Upper lobe of right lung (tissue), 1 donor: ENCODE results near the gene SOAT1. TPM values are rescaled to one million over a fixed set of nuclear protein-coding genes. Genes with fewer than 3 reads are reported as not detected.
A peak's percentile ranks its signal among the peaks of the same experiment; 100 is the strongest.

Experiments
- ATAC-seq: fragments of 200-7000 bp; cut with Tn5 transposase; one replicate; pipeline ENCODE4 v1.9.1; 2020; ENCODE audit warnings: mild to moderate bottlenecking, moderate library complexity
- DNase-seq: peaks from one replicate; pipeline ENCODE4 v3.0.0-alpha.2; 2020
- H3K27ac ChIP-seq: fragments of 200-600 bp; one replicate; pipeline ENCODE4 v1.8.0; 2022
- H3K27me3 ChIP-seq: fragments of 200-600 bp; one replicate; pipeline ENCODE4 v1.8.0; 2022; ENCODE audit warnings: mild to moderate bottlenecking
- H3K36me3 ChIP-seq: fragments of 200-600 bp; one replicate; pipeline ENCODE4 v1.8.0; 2022
- H3K4me1 ChIP-seq: fragments of 200-600 bp; one replicate; pipeline ENCODE4 v1.8.0; 2022
- H3K4me3 ChIP-seq: fragments of 200-600 bp; one replicate; pipeline ENCODE4 v1.8.0; 2022; ENCODE audit warnings: mild to moderate bottlenecking
- H3K9me3 ChIP-seq: fragments of 200-600 bp; one replicate; pipeline ENCODE4 v1.8.0; 2022
- intact Hi-C: fragments of 100-400 bp; cut with DNase I; formaldehyde crosslinking; loops from one replicate; pipeline ENCODE4 v1.11.0; 2022
- total RNA-seq: library from RNA; stranded (reverse); fragmentation: NEBNext Ultra II Directional; extraction: Animal tissue kit (Norgen Biotek cat#: 25700); gene quantifications from one replicate; pipeline ENCODE4 v1.2.1, GENCODE V29; 2021
- TF ChIP-seq, protein P1 (sequence below): fragments of 200-600 bp; IDR thresholded peaks from one replicate; pipeline ENCODE4 v1.8.0; 2022; ENCODE audit warnings: antibody characterized with exemption
- donor health status: DM: no; HTN: yes; CAD: no; lungs with severe emphysema.

The SOAT1 gene
- total RNA-seq, 1 donor from 2014 or later, result 116 TPM

DNA sequence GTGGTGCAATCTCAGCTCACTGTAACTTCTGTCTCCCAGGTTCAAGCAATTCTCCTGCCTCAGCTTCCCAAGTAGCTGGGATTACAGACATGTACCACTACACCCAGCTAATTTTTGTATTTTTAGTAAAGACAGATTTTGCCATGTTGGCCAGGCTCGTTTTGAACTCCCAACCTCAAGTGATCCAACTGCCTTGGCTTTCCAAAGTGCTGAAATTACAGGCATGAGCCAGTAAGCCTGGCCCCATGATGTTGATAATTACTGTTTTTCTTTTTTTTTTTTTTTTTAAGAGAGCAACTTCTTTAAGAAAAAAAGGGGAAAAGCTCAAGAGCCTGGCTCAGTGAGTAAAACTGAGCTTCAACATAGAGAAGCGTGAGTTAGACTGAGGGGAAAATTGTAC is 9.6 kb upstream of the SOAT1 start:
- Histone ChIP-seq H3K4me1 (no peaks in the 10 kb centered on the region), H3K4me3 (no peak overlapping the region), H3K27me3 (no peaks in the 10 kb centered on the region), H3K9me3 (no peaks in the 10 kb centered on the region), H3K36me3 (no peaks in the 10 kb centered on the region), H3K27ac (no peak overlapping the region)
- intact Hi-C loops, result no loop called here
- DNase-seq (no peak), ATAC-seq (no peak)
- TF ChIP-seq, protein P1, sequence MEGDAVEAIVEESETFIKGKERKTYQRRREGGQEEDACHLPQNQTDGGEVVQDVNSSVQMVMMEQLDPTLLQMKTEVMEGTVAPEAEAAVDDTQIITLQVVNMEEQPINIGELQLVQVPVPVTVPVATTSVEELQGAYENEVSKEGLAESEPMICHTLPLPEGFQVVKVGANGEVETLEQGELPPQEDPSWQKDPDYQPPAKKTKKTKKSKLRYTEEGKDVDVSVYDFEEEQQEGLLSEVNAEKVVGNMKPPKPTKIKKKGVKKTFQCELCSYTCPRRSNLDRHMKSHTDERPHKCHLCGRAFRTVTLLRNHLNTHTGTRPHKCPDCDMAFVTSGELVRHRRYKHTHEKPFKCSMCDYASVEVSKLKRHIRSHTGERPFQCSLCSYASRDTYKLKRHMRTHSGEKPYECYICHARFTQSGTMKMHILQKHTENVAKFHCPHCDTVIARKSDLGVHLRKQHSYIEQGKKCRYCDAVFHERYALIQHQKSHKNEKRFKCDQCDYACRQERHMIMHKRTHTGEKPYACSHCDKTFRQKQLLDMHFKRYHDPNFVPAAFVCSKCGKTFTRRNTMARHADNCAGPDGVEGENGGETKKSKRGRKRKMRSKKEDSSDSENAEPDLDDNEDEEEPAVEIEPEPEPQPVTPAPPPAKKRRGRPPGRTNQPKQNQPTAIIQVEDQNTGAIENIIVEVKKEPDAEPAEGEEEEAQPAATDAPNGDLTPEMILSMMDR, result no peak

DNA sequence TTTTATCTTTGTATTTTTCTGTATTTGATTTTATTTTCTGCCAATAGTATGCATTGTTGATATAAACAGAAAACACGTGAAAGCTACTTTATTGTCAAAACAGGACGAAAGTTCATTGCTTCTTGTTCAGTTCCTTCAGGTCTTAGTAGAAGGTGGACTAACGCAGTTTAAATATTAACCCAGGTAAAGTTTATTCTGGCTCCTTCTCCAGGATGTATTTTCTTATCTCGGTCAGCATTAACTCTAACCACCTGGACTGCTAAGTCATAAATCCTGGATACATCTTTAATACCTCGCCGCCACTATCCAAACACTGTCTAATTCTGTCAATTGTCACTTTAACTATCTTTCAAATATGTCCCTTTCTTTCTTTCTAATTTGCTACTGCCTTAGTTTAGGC is 5.7 kb upstream of the SOAT1 start:
- no peaks in the 10 kb centered on the region for H3K36me3 ChIP-seq
- no peaks in the 10 kb centered on the region for H3K9me3 ChIP-seq
- no peaks in the 10 kb centered on the region for H3K27me3 ChIP-seq
- peak; percentile 62 for ATAC-seq
- DNase-seq, result no peak
- intact Hi-C loops, result no loop called here
- TF ChIP-seq, protein P1, result no peak
- H3K27ac ChIP-seq, result peak overlapping the region; percentile 5
- no peak overlapping the region for H3K4me3 ChIP-seq
- H3K4me1 ChIP-seq, result peaks cover 5% of the 10 kb centered on the region

DNA sequence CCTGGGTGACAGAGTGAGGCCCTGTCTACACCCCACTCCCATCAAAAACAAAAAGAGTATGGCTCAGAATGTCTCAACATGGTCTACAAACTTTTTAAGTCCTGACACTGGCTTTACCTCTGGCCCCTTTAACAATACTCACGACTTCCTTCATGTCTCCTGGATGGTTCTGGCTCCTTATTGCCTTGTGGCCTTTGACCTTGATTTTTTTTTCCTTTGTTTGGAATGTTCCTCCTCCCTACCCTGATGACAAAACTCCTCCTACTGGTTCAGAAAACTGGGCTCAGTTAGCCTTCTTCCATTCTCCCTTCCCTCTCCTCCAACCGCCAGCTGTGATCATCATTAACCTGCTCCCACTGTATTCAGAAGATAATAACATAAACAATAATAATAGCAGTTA is 4.6 kb upstream of the SOAT1 start:
- TF ChIP-seq, protein P1, result no peak
- Histone ChIP-seq H3K4me1 (peaks cover 8% of the 10 kb centered on the region), H3K4me3 (no peak overlapping the region), H3K9me3 (no peaks in the 10 kb centered on the region), H3K27me3 (no peaks in the 10 kb centered on the region), H3K27ac (no peak overlapping the region), H3K36me3 (no peaks in the 10 kb centered on the region)
- intact Hi-C loops, result no loop called here
- DNase-seq (no peak), ATAC-seq (no peak)

DNA sequence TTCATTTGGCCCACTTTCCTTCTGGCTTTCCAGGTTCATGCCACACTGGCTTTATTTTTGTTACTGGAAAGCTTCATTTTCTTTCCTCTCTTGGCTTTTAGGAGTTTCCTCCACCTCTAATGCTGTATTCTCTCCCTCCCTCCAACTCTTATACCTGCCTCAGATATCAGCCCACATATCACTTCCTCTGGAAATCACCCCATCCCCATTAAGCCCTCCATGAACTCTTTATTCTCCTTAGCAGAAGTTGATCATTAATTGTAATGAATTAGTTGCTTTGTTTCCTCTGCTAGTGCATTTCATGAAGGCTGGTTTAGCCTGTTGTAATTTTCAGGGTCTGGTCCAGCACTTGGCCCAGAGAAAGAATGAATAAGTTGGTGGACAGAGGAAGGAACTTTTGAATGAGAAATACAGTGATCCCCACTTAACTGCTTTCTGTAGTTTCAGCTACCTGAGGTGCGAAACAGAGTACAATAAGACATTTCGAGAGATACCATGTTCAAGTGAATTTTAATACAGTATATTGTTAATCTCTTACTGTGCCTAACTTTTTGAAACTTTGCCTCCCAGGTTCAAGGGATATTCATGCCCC is 1.7 kb downstream of the SOAT1 start:
- TF ChIP-seq, protein P1, result no peak
- Histone ChIP-seq H3K4me1 (peaks cover 26% of the 10 kb centered on the region), H3K27me3 (no peaks in the 10 kb centered on the region), H3K4me3 (peak overlapping the region; percentile 79), H3K9me3 (no peaks in the 10 kb centered on the region), H3K27ac (peak overlapping the region; percentile 94), H3K36me3 (no peaks in the 10 kb centered on the region)
- intact Hi-C loops, result no loop called here
- DNase-seq, result no peak
- ATAC-seq, result no peak

DNA sequence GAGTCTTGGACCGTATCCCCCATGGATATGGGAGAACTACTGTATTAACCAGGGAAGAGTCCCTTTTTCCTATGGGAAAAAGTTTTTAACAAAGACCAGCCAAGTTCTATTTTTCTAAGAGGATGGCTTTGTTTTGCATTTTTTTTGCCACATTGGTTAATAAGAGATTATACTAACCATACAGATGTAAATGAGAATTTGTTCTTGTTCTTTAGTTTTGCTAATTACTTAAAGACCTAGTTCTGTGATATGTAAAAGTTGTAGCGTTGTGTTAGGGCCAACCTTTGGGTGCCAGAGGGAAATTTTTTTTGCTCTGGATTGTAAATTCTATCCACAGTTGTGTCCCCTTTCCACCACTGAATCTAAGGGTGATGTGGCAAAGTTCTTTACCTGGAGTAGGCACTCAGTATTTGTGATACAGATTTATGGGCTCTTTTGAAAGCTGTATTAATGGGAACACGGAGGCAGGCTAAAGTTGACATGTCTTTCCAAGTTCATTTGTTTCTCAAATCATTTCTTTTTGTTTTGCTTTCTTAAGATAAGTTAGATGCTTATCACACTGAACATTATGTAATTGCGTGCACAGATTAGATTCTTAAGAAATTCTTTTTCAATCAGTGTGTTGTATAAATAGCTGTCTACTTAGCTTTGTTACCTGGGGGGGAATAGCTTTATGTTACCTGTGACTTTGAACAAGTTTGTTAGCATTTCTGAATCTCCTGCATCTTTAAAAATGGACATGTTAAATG is 2.9 kb downstream of the SOAT1 start:
- peaks cover 26% of the 10 kb centered on the region for H3K4me1 ChIP-seq
- H3K4me3 ChIP-seq, result no peak overlapping the region
- H3K27me3 ChIP-seq, result no peaks in the 10 kb centered on the region
- H3K9me3 ChIP-seq, result no peaks in the 10 kb centered on the region
- no peak for ATAC-seq
- no peak for DNase-seq
- no peaks in the 10 kb centered on the region for H3K36me3 ChIP-seq
- intact Hi-C loops, result no loop called here
- H3K27ac ChIP-seq, result no peak overlapping the region
- TF ChIP-seq, protein P1, result no peak
